ENCODE results near the gene RAPGEF4. TPM values are rescaled to one million over a fixed set of nuclear protein-coding genes. Genes with fewer than 3 reads are reported as not detected.

RAPGEF4 gene
- total and polyA plus RNA-seq, 2 donors (not counting 1 experiment from before 2014, with no cell fraction given), result 0.22 to 0.30 TPM

DNA sequence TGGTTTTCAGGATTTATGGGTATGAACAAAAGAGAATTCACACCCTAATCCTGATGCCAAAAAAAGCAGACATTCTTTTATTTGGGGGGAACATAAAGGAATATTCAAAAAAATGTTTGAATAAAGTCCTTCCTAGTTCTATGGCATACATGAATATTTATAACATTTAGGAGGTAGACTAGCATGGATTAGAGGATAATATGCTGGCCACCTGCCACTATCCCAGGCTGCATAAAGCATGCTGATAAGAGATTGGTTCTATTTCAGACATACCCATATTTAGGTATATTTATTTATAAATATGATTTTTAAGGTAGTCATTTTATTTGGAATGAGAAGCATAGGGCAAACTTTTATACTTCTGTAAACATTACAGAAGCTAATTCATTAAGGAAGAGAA lies 305.1 kb downstream of the RAPGEF4 start:
- CTCF ChIA-PET, result interaction anchor here (1.2 kb wide), 1 partner anchor 13 kb away, joined by 4 read pairs; no protein-coding TSS in a partner anchor
- H3K36me3 ChIP-seq (replicated peaks in 1 of 2; ENCODE audit: control extremely low read depth in 1 of 2, control insufficient read depth in 1 of 2, extremely low read depth in 1 of 2, insufficient read depth in 2 of 2, low read length in 1 of 2), result no peaks in the 10 kb centered on the region
- H3K27ac ChIP-seq (ENCODE audit: low read length in 2 of 2), result no peak overlapping the region
- intact Hi-C loops (cut with micrococcal nuclease), result no loop called here
- no peak overlapping the region for H3K9ac ChIP-seq (ENCODE audit: low read length)
- no peak overlapping the region for H2AFZ ChIP-seq (ENCODE audit: insufficient read depth, low read depth, low read length, poor library complexity, severe bottlenecking)
- Mint-ChIP-seq H3K27ac (no peak overlapping the region), H3K27me3 (peaks cover 3% of the 10 kb centered on the region), H3K4me3 (no peak overlapping the region), H3K9me3 (ENCODE audit: insufficient read depth) (no peaks in the 10 kb centered on the region), H3K4me1 (peaks cover 5% of the 10 kb centered on the region)
- no peaks in the 10 kb centered on the region for H3K4me1 ChIP-seq (ENCODE audit: control insufficient read depth in 2 of 2, insufficient read depth in 2 of 2, low read length in 2 of 2)
- H3K79me2 ChIP-seq (ENCODE audit: control insufficient read depth, insufficient read depth, low read length), result no peaks in the 10 kb centered on the region
- DNase-seq, result no peak
- no peak for TF ChIP-seq EZH2 (IDR thresholded peaks at IDR 0.05; ENCODE audit: borderline replicate concordance, insufficient read depth, low read depth, low read length, poor library complexity, severe bottlenecking)
- TF ChIP-seq, protein P1, sequence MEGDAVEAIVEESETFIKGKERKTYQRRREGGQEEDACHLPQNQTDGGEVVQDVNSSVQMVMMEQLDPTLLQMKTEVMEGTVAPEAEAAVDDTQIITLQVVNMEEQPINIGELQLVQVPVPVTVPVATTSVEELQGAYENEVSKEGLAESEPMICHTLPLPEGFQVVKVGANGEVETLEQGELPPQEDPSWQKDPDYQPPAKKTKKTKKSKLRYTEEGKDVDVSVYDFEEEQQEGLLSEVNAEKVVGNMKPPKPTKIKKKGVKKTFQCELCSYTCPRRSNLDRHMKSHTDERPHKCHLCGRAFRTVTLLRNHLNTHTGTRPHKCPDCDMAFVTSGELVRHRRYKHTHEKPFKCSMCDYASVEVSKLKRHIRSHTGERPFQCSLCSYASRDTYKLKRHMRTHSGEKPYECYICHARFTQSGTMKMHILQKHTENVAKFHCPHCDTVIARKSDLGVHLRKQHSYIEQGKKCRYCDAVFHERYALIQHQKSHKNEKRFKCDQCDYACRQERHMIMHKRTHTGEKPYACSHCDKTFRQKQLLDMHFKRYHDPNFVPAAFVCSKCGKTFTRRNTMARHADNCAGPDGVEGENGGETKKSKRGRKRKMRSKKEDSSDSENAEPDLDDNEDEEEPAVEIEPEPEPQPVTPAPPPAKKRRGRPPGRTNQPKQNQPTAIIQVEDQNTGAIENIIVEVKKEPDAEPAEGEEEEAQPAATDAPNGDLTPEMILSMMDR (IDR thresholded peaks at IDR 0.05), result no peak
- no peak overlapping the region for H3K4me3 ChIP-seq (ENCODE audit: control extremely low read depth in 1 of 5, extremely low read depth in 1 of 5, insufficient read depth in 1 of 5, low read depth in 2 of 5, low read length in 4 of 5)
- POLR2A ChIA-PET, result no interaction called here
- no peaks in the 10 kb centered on the region for H3K9me3 ChIP-seq (ENCODE audit: control extremely low read depth in 1 of 3, control insufficient read depth in 2 of 3, insufficient read depth in 1 of 3, low read length in 2 of 3)
- H3K27me3 ChIP-seq (replicated peaks in 1 of 4; ENCODE audit: control extremely low read depth in 1 of 4, control insufficient read depth in 3 of 4, insufficient read depth in 4 of 4, low read length in 3 of 4), result peaks cover 0 to 2% (median 0%) of the 10 kb centered on the region in 4 experiments
- no peaks in the 10 kb centered on the region for H4K20me1 ChIP-seq (ENCODE audit: control insufficient read depth, insufficient read depth, low read length, poor library complexity, severe bottlenecking)
- H3K4me2 ChIP-seq (replicated peaks; ENCODE audit: low read depth, low read length, poor library complexity, severe bottlenecking), result no peak overlapping the region
- ATAC-seq (ENCODE audit: low read depth), result no peak

DNA sequence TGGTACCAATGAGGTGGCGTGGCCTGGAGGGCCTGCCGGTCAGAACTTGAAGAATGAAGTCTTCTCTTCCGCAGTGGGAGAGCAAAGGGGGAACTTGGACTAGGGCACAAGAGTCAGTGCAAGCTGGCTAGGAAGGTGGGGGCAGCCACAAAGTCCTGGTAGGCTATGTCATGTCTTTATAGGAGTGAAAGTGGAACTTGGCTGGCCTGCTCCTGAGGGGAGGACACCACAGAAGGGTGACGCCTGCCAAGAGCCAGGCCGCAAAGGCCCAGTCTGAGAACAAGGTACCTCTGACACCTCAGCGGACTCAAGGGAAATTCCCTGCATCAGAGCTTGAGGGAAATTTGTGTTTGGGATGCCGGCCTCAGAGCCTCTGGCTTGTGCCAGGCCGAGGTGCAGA lies 307.8 kb downstream of the RAPGEF4 start:
- intact Hi-C loops (cut with micrococcal nuclease), result no loop called here

More for the DNA sequence above, 307.8 kb downstream of the RAPGEF4 start:
- no peaks in the 10 kb centered on the region for H3K4me1 Mint-ChIP-seq
- peaks cover 0 to 3% (median 1%) of the 10 kb centered on the region in 4 experiments for H3K27me3 ChIP-seq (replicated peaks in 1 of 4; ENCODE audit: control extremely low read depth in 1 of 4, control insufficient read depth in 3 of 4, insufficient read depth in 4 of 4, low read length in 3 of 4)
- no peak overlapping the region for H3K27ac Mint-ChIP-seq
- no peak overlapping the region for H3K4me2 ChIP-seq (replicated peaks; ENCODE audit: low read depth, low read length, poor library complexity, severe bottlenecking)
- no peak overlapping the region for H3K27ac ChIP-seq (ENCODE audit: low read length in 2 of 2)
- H3K4me3 ChIP-seq (ENCODE audit: control extremely low read depth in 1 of 5, extremely low read depth in 1 of 5, insufficient read depth in 1 of 5, low read depth in 2 of 5, low read length in 4 of 5), result no peak overlapping the region
- H3K4me3 Mint-ChIP-seq, result no peak overlapping the region
- CTCF ChIA-PET, result no interaction called here
- ATAC-seq (ENCODE audit: low read depth) (no peak), DNase-seq (no peak)
- no peaks in the 10 kb centered on the region for H3K9me3 Mint-ChIP-seq (ENCODE audit: insufficient read depth)
- POLR2A ChIA-PET, result no interaction called here
- no peaks in the 10 kb centered on the region for H3K36me3 ChIP-seq (replicated peaks in 1 of 2; ENCODE audit: control extremely low read depth in 1 of 2, control insufficient read depth in 1 of 2, extremely low read depth in 1 of 2, insufficient read depth in 2 of 2, low read length in 1 of 2)
- H3K4me1 ChIP-seq (ENCODE audit: control insufficient read depth in 2 of 2, insufficient read depth in 2 of 2, low read length in 2 of 2), result no peaks in the 10 kb centered on the region
- no peaks in the 10 kb centered on the region for H3K9me3 ChIP-seq (ENCODE audit: control extremely low read depth in 1 of 3, control insufficient read depth in 2 of 3, insufficient read depth in 1 of 3, low read length in 2 of 3)
- H4K20me1 ChIP-seq (ENCODE audit: control insufficient read depth, insufficient read depth, low read length, poor library complexity, severe bottlenecking), result no peaks in the 10 kb centered on the region
- H2AFZ ChIP-seq (ENCODE audit: insufficient read depth, low read depth, low read length, poor library complexity, severe bottlenecking), result no peak overlapping the region
- no peak overlapping the region for H3K9ac ChIP-seq (ENCODE audit: low read length)
- no peaks in the 10 kb centered on the region for H3K27me3 Mint-ChIP-seq
- no peak for TF ChIP-seq EZH2 (IDR thresholded peaks at IDR 0.05; ENCODE audit: borderline replicate concordance, insufficient read depth, low read depth, low read length, poor library complexity, severe bottlenecking)
- TF ChIP-seq, protein P1 (IDR thresholded peaks at IDR 0.05), result no peak
- H3K79me2 ChIP-seq (ENCODE audit: control insufficient read depth, insufficient read depth, low read length), result no peaks in the 10 kb centered on the region
- whole genome bisulfite sequencing (ENCODE audit: insufficient coverage), result 100% methylated on average over 8 of the region's 8 CpGs

Measured in B cell (primary cell).